OCI-LY3 (cell line): ENCODE results near the gene HES4.
"Not testable (repeated sequence)": the region's sequence is repeated elsewhere in the genome, so short reads cannot be mapped to it uniquely, and the experiment has no call there.

Source experiments
- H2AFZ ChIP-seq: fragments of 200-600, 300-600 bp; shearing (Covaris generic); 2 replicates; pipeline ENCODE4 v1.6.0; 2014; ENCODE audit warnings: antibody characterized with exemption, low read depth, low read length
- H3K27ac ChIP-seq: fragments of 200-600, 300-600 bp; sonication (generic); 2 replicates; pipeline ENCODE4 v1.5.1; 2014; ENCODE audit warnings: mild to moderate bottlenecking, low read length, moderate library complexity, mixed read lengths
- H3K27me3 ChIP-seq: fragments of 200-600, 300-600 bp; sonication (generic); 2 replicates; pipeline ENCODE4 v1.6.1; 2014; ENCODE audit warnings: low read depth, low read length, mixed read lengths
- H3K36me3 ChIP-seq: fragments of 200-600, 300-600 bp; sonication (generic); replicated peaks from 2 replicates; pipeline ENCODE3; 2014; ENCODE audit warnings: low read depth, low read length, mixed read lengths
- H3K4me1 ChIP-seq: fragments of 300-600, 200-600 bp; sonication (generic); 2 replicates; pipeline ENCODE4 v1.6.1; 2014; ENCODE audit warnings: low read length, mixed read lengths
- H3K4me2 ChIP-seq: fragments of 200-600, 300-600 bp; sonication (generic); 2 replicates; pipeline ENCODE4 v1.6.1; 2014; ENCODE audit warnings: low read length, mixed read lengths
- H3K4me3 ChIP-seq: fragments of 300-600, 200-600 bp; sonication (generic); 2 replicates; pipeline ENCODE4 v1.5.1; 2014; ENCODE audit warnings: antibody characterized with exemption, mild to moderate bottlenecking, low read length, moderate library complexity
- H3K79me2 ChIP-seq: fragments of 300-600, 200-600 bp; shearing (Covaris generic); 2 replicates; pipeline ENCODE4 v1.6.1; 2014; ENCODE audit warnings: mild to moderate bottlenecking, low read length, mixed read lengths
- H3K9ac ChIP-seq: fragments of 300-600, 200-600 bp; shearing (Covaris generic); 2 replicates; pipeline ENCODE4 v1.6.0; 2014; ENCODE audit warnings: mild to moderate bottlenecking, low read length, moderate library complexity
- H3K9me3 ChIP-seq: fragments of 200-600, 300-600 bp; shearing (Covaris generic); 2 replicates; pipeline ENCODE4 v1.6.1; 2014; ENCODE audit warnings: low read length, mixed read lengths; ENCODE audit not compliant: insufficient read depth
- H4K20me1 ChIP-seq: fragments of 200-600, 300-600 bp; sonication (generic); 2 replicates; pipeline ENCODE4 v1.6.1; 2016; ENCODE audit warnings: low read length, mixed read lengths; ENCODE audit not compliant: insufficient read depth
- EZH2phosphoT487 ChIP-seq: fragments of 200-600 bp; shearing (Covaris generic); IDR thresholded peaks from 2 replicates; pipeline ENCODE4 v1.6.1; 2018; ENCODE audit warnings: antibody characterized with exemption, mixed run types, low read depth
- TF ChIP-seq, protein P1 (sequence below): fragments of 200-600, 300-600 bp; sonication (generic); IDR thresholded peaks from 2 replicates; pipeline ENCODE4 v1.5.1; 2014; ENCODE audit warnings: antibody characterized with exemption, low read length, low read depth

Gene HES4

DNA sequence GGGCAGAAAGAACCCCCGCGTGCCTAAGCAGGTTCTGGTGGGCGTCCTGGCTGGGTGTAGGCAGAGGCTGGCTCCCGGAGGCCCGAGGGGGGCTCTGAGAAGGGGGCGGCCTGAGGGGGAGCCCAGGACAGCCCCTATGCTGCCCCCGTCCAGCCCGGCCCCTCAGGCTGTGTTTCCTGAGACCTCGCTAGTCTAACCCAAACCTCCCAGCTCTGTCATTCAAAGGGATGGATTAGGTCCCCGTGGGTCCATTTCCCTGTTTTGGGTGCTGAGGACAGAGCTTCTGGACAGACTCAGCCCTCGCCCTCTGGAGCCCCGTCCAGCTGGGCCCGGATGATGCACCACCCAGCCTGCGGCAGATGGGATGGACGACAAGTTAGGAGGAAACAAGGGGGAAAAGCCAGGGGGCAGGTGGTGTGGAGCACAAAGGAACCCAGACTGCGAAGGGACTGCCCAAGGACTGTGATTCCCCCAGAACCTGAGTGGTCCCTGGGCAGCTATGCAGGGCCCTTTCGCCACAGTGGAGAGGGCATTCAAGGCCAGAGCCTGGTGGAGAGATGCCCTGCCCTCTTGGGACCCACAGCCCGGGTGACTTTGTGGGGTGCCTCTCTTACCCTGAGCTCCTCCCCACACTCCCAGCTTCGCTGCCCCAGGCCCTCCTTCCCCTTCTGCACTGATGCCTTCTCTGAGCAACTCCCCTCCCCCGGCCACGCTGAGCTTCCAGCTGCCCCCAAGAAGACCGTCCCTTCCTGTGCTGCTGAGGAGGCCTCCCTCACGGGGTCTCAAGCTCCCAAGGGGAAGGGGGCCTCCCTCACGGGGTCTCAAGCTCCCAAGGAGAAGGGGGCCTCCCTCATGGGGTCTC, 2.8 kb downstream of the HES4 start:
- Histone ChIP-seq H3K36me3 (no peaks in the 10 kb centered on the region), H3K27me3 (peaks cover 5% of the 10 kb centered on the region; the same call in 1 of the 2 replicates), H3K79me2 (no peaks in the 10 kb centered on the region), H3K4me3 (no peak overlapping the region), H3K9ac (no peak overlapping the region), H3K9me3 (no peaks in the 10 kb centered on the region), H3K4me1 (peaks cover 14% of the 10 kb centered on the region), H2AFZ (no peak overlapping the region), H3K27ac (no peak overlapping the region), H4K20me1 (peaks cover 2% of the 10 kb centered on the region; the same call in 1 of the 2 replicates), H3K4me2 (no peak overlapping the region)
- TF ChIP-seq, protein P1, sequence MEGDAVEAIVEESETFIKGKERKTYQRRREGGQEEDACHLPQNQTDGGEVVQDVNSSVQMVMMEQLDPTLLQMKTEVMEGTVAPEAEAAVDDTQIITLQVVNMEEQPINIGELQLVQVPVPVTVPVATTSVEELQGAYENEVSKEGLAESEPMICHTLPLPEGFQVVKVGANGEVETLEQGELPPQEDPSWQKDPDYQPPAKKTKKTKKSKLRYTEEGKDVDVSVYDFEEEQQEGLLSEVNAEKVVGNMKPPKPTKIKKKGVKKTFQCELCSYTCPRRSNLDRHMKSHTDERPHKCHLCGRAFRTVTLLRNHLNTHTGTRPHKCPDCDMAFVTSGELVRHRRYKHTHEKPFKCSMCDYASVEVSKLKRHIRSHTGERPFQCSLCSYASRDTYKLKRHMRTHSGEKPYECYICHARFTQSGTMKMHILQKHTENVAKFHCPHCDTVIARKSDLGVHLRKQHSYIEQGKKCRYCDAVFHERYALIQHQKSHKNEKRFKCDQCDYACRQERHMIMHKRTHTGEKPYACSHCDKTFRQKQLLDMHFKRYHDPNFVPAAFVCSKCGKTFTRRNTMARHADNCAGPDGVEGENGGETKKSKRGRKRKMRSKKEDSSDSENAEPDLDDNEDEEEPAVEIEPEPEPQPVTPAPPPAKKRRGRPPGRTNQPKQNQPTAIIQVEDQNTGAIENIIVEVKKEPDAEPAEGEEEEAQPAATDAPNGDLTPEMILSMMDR = no peak
- no peak for TF ChIP-seq EZH2phosphoT487

DNA sequence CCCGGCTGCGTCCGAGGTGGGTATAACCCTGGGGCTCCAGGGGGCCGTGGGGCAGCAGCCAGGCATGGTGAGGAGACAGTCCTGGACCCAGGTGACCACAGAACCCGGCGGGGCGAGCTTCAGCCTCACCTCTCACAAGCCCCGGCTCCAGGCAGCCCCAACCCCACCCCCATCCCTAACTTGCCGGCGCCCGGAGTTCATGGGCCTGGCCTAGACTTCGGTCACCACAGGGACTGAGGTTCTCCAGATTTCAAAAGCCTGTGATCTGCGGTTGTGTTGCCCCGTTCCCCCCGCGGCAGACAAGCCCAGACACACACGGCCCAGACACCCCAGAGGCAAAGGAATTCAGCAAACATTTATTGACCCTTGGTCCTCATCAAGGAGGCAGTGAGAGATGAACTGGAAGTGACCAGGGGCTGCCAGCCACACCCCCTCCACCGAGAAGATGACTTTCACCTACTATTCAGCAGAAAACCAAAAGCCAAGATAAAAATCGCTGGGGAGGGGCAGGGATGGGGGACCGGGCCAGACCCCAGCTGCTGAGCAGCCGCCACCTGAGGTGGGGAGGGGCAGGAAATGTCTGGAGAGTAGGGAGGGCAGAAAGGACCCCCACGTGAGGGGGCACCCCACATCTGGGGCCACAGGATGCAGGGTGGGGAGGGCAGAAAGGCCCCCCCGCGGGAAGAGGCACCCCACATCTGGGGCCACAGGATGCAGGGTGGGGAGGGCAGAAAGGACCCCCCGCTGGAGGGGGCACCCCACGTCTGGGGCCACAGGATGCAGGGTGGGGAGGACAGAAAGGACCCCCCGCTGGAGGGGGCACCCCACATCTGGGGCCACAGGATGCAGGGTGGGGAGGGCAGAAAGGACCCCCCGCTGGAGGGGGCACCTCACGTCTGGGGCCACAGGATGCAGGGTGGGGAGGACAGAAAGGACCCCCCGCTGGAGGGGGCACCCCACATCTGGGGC, 3.9 kb downstream of the HES4 start:
- TF ChIP-seq, protein P1 = no peak
- TF ChIP-seq EZH2phosphoT487 = no peak
- no peak overlapping the region for H3K9ac ChIP-seq
- H3K27me3 ChIP-seq = peaks cover 8% of the 10 kb centered on the region; the same call in 1 of the 2 replicates
- H3K4me1 ChIP-seq = peaks cover 18% of the 10 kb centered on the region
- no peak overlapping the region for H3K4me3 ChIP-seq
- H4K20me1 ChIP-seq = peaks cover 2% of the 10 kb centered on the region; the same call in 1 of the 2 replicates
- no peaks in the 10 kb centered on the region for H3K9me3 ChIP-seq
- no peak overlapping the region for H3K4me2 ChIP-seq
- no peak overlapping the region for H3K27ac ChIP-seq
- no peak overlapping the region for H2AFZ ChIP-seq
- no peaks in the 10 kb centered on the region for H3K79me2 ChIP-seq
- no peaks in the 10 kb centered on the region for H3K36me3 ChIP-seq

DNA sequence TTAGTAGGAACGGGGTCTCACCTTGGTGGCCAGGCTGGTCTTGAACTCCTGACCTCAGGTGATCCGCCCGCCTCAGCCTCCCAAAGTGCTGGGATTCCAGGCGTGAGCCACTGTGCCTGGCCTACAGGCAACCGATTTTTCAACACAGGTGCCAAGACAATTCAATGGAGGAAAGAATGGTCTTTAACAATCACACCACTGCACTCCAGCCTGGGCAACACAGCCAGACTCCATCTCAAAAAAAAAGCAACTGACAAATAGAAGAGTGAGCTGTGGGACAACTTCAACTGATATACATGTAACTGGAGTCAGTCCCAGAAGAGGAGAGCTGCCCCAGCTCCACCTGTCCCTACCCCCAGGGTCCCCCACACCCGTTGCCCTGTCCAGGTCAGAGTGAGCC, 5.4 kb downstream of the HES4 start:
- not testable (repeated sequence) for H3K27ac ChIP-seq, H3K9me3 ChIP-seq, H3K9ac ChIP-seq, H3K4me3 ChIP-seq, H3K79me2 ChIP-seq, H2AFZ ChIP-seq, H3K4me2 ChIP-seq, H3K36me3 ChIP-seq, H4K20me1 ChIP-seq
- peaks cover 18% of the 10 kb centered on the region for H3K4me1 ChIP-seq
- H3K27me3 ChIP-seq = peaks cover 12% of the 10 kb centered on the region

DNA sequence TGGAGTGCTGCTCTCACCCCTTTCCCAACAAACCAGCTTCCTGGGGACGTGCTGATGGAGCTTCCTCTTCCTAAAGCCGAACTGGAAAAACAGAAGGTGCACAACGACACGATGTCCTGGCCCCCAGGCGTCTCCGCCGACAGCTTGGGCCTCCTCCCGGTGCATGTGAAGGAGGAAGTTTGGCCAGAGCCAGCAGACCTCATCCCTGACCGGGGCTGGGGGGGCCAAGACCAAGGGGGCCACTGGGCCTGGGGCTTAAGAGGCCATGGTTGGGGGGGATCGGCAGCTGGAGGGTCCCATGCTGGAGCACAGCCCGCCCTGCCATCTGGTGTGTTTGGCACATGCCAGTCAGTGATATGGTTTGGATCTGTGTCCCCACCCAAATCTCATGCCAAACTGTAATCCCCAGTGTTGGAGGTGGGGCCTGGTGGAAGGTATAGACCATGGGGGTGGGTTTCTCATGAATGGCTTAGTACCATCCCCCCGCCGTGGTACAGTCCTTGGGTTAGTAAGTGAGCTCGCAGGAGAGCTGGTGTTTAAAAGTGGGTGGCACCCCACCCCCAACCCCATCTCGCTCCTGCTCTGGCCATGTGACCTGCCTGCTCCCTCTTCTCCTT, 6.4 kb downstream of the HES4 start:
- H3K27ac ChIP-seq = no peak overlapping the region
- TF ChIP-seq EZH2phosphoT487 = no peak
- TF ChIP-seq, protein P1 = no peak
- no peaks in the 10 kb centered on the region for H3K36me3 ChIP-seq
- peaks cover 2% of the 10 kb centered on the region; the same call in 1 of the 2 replicates for H4K20me1 ChIP-seq
- peaks cover 18% of the 10 kb centered on the region for H3K4me1 ChIP-seq
- H3K27me3 ChIP-seq = peaks cover 22% of the 10 kb centered on the region
- no peak overlapping the region for H3K4me3 ChIP-seq
- no peaks in the 10 kb centered on the region for H3K9me3 ChIP-seq
- H2AFZ ChIP-seq = no peak overlapping the region
- H3K9ac ChIP-seq = no peak overlapping the region
- no peak overlapping the region for H3K4me2 ChIP-seq
- no peaks in the 10 kb centered on the region for H3K79me2 ChIP-seq
